HG03060 (cell line): ENCODE data around the gene MPI.
"Not testable (repeated sequence)": the region's sequence is repeated elsewhere in the genome, so short reads cannot be mapped to it uniquely, and the experiment has no call there.

Experiments
- ATAC-seq: cut with Tn5 transposase; IDR thresholded peaks from one replicate; pipeline ENCODE4 v1.9.1; 2021; ENCODE audit warnings: low read depth, moderate number of reproducible peaks; ENCODE audit not compliant: unreplicated experiment

MPI gene

DNA sequence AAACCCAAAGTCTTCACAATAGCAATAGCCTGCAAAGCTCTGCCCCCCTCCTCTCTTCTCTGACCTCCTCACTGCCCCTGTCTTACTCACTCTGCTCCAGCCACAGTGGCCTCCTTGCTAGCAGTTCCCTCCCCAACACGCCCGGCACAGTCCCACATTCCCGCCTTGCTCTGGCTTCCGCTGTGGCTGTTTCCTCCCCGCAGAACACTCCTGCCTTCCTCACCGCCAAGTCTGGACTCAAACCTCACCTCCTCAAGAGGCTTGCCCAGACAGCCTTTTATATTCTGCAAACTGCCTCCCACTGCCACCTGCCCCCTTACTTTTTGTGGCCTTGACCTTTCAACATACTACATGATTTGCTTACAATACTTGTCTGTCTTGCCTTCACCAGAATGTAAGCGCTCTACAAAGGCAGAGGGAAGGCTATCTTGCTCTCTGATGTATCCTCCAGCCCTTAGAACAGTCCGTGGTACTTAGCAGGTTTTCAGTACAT lies 406 bp upstream of the MPI start:
- no peak for ATAC-seq

DNA sequence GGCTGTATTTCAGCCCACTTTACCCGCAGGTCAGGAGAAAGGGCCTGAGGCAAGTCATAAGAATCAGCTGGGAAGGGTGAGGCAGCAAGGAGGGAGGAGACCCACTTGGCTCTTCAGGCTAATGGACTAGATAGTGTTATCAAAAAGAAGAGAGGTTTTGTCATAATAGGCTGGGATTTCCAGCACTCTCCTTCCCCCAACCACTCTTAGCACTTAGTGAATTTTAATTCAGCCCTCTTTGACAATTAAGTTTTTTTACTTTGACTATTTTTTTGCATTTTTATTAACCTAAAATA lies 771 bp downstream of the MPI start:
- no peak for ATAC-seq

GRCh38 chr15:74891469-74891868 lies 1.6 kb downstream of the MPI start:
- no peak for ATAC-seq

GRCh38 chr15:74892313-74892712 lies 2.5 kb downstream of the MPI start:
- ATAC-seq, result no peak

GRCh38 chr15:74892931-74893330 lies 3.1 kb downstream of the MPI start:
- no peak for ATAC-seq

- no peak for ATAC-seq
Observed at GRCh38 chr15:74893627-74894026, 3.8 kb downstream of the MPI start.

- not testable (repeated sequence) for ATAC-seq
Observed at GRCh38 chr15:74894383-74894782, 4.5 kb downstream of the MPI start.

GRCh38 chr15:74895830-74896229 lies 6.0 kb downstream of the MPI start:
- no peak for ATAC-seq

DNA sequence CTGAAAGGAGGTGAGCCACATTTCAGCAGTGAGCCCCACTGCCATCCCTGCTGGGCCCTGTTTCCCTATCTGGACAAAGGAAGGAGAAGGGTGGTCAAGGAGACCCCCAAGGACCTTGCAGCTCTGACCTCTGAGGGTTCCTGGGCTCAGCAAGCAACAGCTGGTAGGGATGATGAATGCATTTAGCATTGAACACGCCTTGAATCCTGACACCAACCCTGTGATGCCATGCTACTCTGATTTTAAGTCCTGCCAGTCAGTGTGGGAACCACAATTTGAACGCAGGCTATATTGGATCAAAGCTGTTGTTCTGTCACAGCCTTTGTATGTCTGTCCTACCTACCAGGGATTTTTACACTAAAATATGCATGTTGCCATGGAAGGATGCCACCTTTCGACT lies 6.5 kb downstream of the MPI start:
- no peak for ATAC-seq

GRCh38 chr15:74897300-74897701 lies 7.5 kb downstream of the MPI start:
- no peak for ATAC-seq

DNA sequence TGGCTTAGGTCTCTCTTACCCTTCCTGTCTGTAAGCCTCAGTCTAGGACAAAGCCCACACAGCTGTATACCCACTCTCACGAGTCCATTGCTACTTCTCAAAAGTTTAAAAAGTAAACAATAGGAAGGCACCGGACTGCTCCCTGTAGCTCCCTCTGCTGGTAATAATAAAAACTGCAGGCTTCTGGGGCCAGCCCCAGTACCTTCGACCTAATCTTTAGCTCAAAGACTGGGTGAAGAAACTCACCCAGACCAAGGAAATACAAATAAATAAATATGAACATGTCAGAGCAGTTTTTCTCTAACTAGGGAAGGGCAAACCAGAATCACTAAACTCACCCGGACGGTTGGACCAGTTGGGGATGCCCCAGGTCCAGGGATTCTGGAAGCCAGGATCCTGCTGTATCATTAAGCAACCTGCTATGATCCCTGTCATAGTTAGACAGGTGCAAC lies 11.8 kb downstream of the MPI start:
- no peak for ATAC-seq

DNA sequence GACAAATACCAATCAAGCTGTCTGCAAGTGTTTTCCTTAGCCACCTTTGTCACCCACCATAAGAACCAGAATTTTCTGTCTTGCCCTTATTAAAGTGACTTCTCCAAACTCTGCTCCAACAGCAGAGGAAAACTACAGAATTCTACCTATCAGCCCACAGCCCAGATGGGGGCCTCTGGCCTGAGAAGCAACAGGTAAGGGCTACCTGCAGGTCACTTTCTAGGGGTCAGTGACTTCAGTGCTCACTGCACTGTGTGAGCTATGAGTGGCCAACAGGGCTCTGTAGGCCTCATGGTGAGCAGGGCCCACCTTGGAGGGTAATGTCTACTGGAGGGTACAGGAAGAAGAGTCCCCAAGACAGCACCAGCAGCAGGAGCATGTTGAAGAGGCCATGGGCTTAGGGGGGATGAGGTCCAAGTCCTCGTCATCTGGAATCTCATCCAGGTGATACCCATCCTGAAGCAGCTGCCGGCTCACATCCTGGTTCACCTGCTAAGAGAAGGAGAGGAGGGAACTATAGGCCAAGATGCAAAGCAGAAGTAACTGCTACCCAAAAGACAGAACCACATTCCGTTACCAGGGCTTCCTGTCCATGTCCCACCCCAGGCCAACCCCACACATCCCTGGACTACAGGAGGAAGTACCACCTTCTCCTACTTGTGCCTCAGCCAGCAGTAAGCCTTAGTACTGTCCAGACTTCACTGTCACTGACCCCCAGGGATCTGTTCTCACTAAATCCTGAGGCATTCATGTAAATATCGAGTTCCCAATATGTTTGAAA lies 12.6 kb downstream of the MPI start:
- no peak for ATAC-seq

GRCh38 chr15:74903676-74904075 lies 13.8 kb downstream of the MPI start:
- ATAC-seq, result no peak

DNA sequence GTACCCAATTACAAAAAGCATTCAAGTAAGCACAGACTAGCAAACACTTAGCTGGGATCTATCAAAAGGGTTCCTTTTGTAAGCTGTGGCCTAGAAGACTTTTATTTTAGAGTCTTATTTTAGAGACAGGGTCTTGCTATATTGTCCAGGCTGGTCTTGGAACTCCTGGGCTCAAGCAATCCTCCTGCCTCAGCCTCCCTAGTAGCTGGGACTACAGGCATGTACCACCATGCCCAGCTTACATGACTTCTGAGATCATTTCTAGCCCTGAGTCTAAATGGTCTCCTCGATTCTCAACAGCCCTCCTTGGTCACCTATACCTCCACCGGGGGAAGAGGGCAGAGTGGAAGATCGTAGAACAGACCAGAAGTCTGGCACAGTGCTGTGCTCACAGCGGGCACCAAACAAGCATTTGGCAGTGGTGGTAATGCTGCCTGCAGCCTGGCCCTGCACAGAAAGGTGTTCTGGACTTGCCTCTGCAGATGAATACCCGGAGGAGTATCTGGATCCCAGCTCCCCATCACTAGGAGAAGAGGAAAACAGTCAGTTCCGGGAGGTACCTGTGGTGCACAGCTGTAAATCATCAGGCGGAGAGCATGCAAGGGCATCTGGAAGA lies 14.5 kb downstream of the MPI start:
- ATAC-seq, result no peak

GRCh38 chr15:74906067-74906449 lies 16.2 kb downstream of the MPI start:
- no peak for ATAC-seq

GRCh38 chr15:74906450-74907162 lies 16.8 kb downstream of the MPI start, which contains the start of gene FAM219B:
Gene FAM219B, minus strand, starts transcription at chr15:74906851. Its CDS starts 51 bp downstream, at chr15:74906800.
- ATAC-seq, result no peak

DNA sequence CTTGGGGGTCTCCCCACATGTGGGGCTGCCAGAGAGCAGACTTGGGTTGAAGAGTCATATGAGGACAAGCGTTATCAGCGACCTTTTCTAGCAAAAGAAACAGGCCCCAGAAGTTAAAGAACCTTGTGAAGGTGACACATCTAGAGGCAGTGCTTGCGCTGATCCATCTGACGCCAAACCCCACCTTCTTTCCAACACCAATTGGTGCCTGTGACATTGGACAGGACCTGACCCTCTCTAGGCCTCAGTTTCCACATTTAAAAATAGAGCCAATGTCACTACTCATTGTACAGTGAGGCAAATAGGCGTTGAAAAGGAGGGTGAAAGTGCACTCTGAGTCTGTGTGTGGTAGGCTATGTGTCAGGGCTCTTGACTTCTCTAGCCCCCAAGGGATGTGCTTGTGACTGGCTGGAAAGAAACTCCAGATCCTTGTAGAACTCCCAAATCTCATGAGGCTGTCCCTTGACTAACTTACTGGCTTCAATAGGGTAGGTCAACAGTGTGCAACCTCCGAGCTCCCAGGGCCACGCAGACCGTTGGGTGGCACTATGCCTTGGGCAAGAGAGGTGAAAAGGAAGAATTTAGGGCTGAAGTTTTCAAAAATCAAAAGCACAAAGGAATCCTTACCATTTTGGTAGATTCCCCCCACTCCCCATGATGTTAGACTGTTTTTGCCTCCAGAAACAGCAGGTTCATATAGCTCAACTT lies 17.5 kb downstream of the MPI start:
- ATAC-seq, result no peak

DNA sequence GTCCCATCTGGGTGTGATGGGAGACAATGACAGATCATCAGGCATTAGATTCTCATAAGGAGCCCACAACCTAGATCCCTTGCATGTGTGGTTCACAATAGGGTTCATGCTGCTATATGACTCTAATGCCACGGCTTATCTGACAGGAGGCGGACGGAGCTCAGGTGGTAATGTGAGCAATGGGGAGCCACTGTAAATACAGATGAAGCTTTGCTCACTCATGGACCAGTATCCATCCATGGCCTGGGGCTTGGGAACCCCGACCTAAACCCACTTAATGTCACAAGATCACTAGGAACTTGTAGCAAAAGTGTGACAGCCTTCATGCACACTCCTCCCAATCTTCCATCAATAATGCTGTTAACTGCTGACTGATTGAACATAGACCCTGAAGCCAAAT lies 18.8 kb downstream of the MPI start:
- no peak for ATAC-seq

DNA sequence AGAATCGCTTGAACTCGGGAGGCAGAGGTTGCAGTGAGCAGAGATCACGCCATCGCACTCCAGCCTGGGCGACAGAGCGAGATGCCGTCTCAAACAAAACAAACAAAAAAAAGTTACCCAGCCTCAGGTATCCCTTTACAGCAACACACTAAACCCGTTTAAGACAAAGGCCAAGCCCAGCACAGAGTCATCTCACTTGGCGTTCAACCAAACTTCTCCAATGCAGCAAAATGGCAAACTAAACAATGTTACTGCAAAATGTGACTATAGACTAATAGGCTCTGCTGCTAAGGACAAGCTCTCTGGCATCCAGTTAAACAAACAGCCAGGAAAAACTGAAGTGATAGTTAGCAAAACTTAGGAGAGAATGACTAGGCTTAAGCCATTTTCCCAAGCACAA lies 23.2 kb downstream of the MPI start:
- no peak for ATAC-seq

- not testable (repeated sequence) for ATAC-seq
Observed at GRCh38 chr15:74913799-74914198, 24.0 kb downstream of the MPI start.

DNA sequence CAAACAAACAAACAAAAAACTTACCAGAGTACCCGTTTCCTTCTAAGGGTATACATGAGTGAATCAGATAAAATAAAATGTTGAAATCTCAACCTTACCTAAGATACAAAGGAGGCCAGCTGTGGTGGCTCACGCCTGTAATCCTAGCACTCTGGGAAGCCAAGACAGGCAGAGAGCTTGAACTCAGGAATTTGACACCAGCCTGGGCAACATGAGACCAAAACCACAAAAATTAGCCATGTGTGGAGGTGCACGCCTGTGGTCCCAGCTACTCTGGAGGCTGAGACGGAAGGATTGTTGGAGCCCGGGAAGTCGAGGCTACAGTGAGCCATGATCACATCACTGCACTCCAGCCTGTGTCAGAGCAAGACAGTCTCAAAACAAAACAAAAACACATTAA lies 27.8 kb downstream of the MPI start:
- no peak for ATAC-seq
